Activated T-cell treated with anti-CD3 and anti-CD28 coated beads, Interleukin-2, amount 50 U/mL, for 72 hours (primary cell): ENCODE results near the gene NDFIP2. TPM values are rescaled to one million over a fixed set of nuclear protein-coding genes. Genes with fewer than 3 reads are reported as not detected.

Source experiments
- ATAC-seq, 2 donors: fragments of 150-1000 bp; cut with Tn5 transposase; replicated peaks in 1 of 2; 2 replicates each; pipeline ENCODE4 v1.10.0; 2021; ENCODE audit warnings: moderate library complexity in 2 of 2, mild to moderate bottlenecking in 1 of 2
- DNase-seq, 2 donors: peaks; one replicate each; pipeline ENCODE4 v3.0.0; 2021 to 2022; ENCODE audit warnings: mixed read lengths in 1 of 2
- H3K27ac Mint-ChIP-seq: one replicate; pipeline ENCODE4 v1.8.0; 2022; ENCODE audit warnings: mild to moderate bottlenecking, moderate library complexity, mixed read lengths
- H3K27me3 Mint-ChIP-seq: one replicate; pipeline ENCODE4 v1.8.0; 2022; ENCODE audit warnings: low read depth, mixed read lengths
- H3K36me3 Mint-ChIP-seq, 2 donors: one replicate each; pipeline ENCODE4 v1.8.0; 2022; ENCODE audit warnings: mixed read lengths in 2 of 2, mild to moderate bottlenecking in 1 of 2; ENCODE audit not compliant: insufficient read depth in 2 of 2
- H3K4me1 Mint-ChIP-seq: one replicate; pipeline ENCODE4 v1.8.0; 2022; ENCODE audit warnings: low read depth, mixed read lengths
- H3K4me3 Mint-ChIP-seq, 2 donors: one replicate each; pipeline ENCODE4 v1.8.0; 2022; ENCODE audit warnings: mild to moderate bottlenecking in 2 of 2, mixed read lengths in 2 of 2, moderate library complexity in 2 of 2
- H3K9me3 Mint-ChIP-seq, 2 donors: one replicate each; pipeline ENCODE4 v1.8.0; 2022; ENCODE audit warnings: mixed read lengths in 2 of 2
- total RNA-seq, 2 donors: library from RNA; stranded (reverse); gene quantifications; one replicate each; pipeline ENCODE4 v1.2.3, GENCODE V29; 2022

Gene NDFIP2
- total RNA-seq, 2 donors from 2014 or later = 114 to 124 TPM

GRCh38 chr13:79468402-79468801, 12.6 kb upstream of the NDFIP2 start:
- DNase-seq (no peak), ATAC-seq (no peak)
- Mint-ChIP-seq H3K36me3 (peaks cover 0 to 3% of the 10 kb centered on the region in 2 donors), H3K4me1 (peaks cover 20% of the 10 kb centered on the region), H3K27ac (no peak overlapping the region), H3K27me3 (no peaks in the 10 kb centered on the region), H3K9me3 (no peaks in the 10 kb centered on the region), H3K4me3 (no peak overlapping the region)

- no peak overlapping the region for H3K27ac Mint-ChIP-seq
- H3K27me3 Mint-ChIP-seq = no peaks in the 10 kb centered on the region
- peaks cover 16% of the 10 kb centered on the region for H3K4me1 Mint-ChIP-seq
- ATAC-seq (peak in 1 of 2 donors; percentile 15), DNase-seq (no peak)
- no peaks in the 10 kb centered on the region for H3K9me3 Mint-ChIP-seq
- no peak overlapping the region for H3K4me3 Mint-ChIP-seq
- H3K36me3 Mint-ChIP-seq = peaks cover 0 to 3% of the 10 kb centered on the region in 2 donors
Observed at GRCh38 chr13:79468819-79469218, 12.1 kb upstream of the NDFIP2 start.

- peaks cover 16% of the 10 kb centered on the region for H3K4me1 Mint-ChIP-seq
- H3K27me3 Mint-ChIP-seq = no peaks in the 10 kb centered on the region
- ATAC-seq = no peak
- peaks cover 1 to 4% of the 10 kb centered on the region in 2 donors for H3K9me3 Mint-ChIP-seq
- no peak overlapping the region for H3K27ac Mint-ChIP-seq
- H3K4me3 Mint-ChIP-seq = no peak overlapping the region
- peaks cover 2 to 8% of the 10 kb centered on the region in 2 donors for H3K36me3 Mint-ChIP-seq
- DNase-seq = no peak
Observed at GRCh38 chr13:79469608-79470007, 11.3 kb upstream of the NDFIP2 start.

- peaks cover 3 to 11% of the 10 kb centered on the region in 2 donors for H3K36me3 Mint-ChIP-seq
- no peak for DNase-seq
- no peak overlapping the region for H3K4me3 Mint-ChIP-seq
- ATAC-seq = no peak
- H3K27ac Mint-ChIP-seq = no peak overlapping the region
- H3K27me3 Mint-ChIP-seq = no peaks in the 10 kb centered on the region
- peaks cover 16% of the 10 kb centered on the region for H3K4me1 Mint-ChIP-seq
- H3K9me3 Mint-ChIP-seq = peaks cover 3 to 4% of the 10 kb centered on the region in 2 donors
Observed at GRCh38 chr13:79470666-79471065, 10.3 kb upstream of the NDFIP2 start.

- H3K27ac Mint-ChIP-seq = no peak overlapping the region
- ATAC-seq = no peak
- H3K4me1 Mint-ChIP-seq = peaks cover 22% of the 10 kb centered on the region
Observed at GRCh38 chr13:79475569-79475968, 5.4 kb upstream of the NDFIP2 start.

GRCh38 chr13:79477968-79478367, 3.0 kb upstream of the NDFIP2 start:
- ATAC-seq (no peak), DNase-seq (no peak)
- Mint-ChIP-seq H3K9me3 (peaks cover 3 to 4% of the 10 kb centered on the region in 2 donors), H3K27ac (no peak overlapping the region), H3K36me3 (peaks cover 8 to 13% of the 10 kb centered on the region in 2 donors), H3K4me1 (peaks cover 35% of the 10 kb centered on the region), H3K27me3 (no peaks in the 10 kb centered on the region), H3K4me3 (no peak overlapping the region)

More at GRCh38 chr13:79475569-79475968, 5.4 kb upstream of the NDFIP2 start:
- DNase-seq = no peak
- Mint-ChIP-seq H3K27me3 (no peaks in the 10 kb centered on the region), H3K9me3 (peaks cover 3 to 4% of the 10 kb centered on the region in 2 donors), H3K4me3 (no peak overlapping the region), H3K36me3 (peaks cover 3 to 9% of the 10 kb centered on the region in 2 donors)

- H3K36me3 Mint-ChIP-seq = peaks cover 6 to 8% of the 10 kb centered on the region in 2 donors
- no peaks in the 10 kb centered on the region for H3K27me3 Mint-ChIP-seq
- H3K4me3 Mint-ChIP-seq = peak overlapping the region; percentile 85 to 100
- ATAC-seq (peak; percentile 13 to 17), DNase-seq (no peak)
- H3K4me1 Mint-ChIP-seq = peaks cover 54% of the 10 kb centered on the region
- H3K9me3 Mint-ChIP-seq = no peaks in the 10 kb centered on the region
- H3K27ac Mint-ChIP-seq = peak overlapping the region; percentile 80
Observed at GRCh38 chr13:79479882-79480281, 1.1 kb upstream of the NDFIP2 start.

- Mint-ChIP-seq H3K4me3 (peak overlapping the region; percentile 85 to 100), H3K4me1 (peaks cover 72% of the 10 kb centered on the region), H3K27ac (peak overlapping the region; percentile 89), H3K9me3 (no peaks in the 10 kb centered on the region), H3K27me3 (no peaks in the 10 kb centered on the region), H3K36me3 (peaks cover 8 to 14% of the 10 kb centered on the region in 2 donors)
- ATAC-seq (peak; percentile 72 to 73), DNase-seq (peak; percentile 74 to 78)
Observed at GRCh38 chr13:79481685-79482052, 714 bp downstream of the NDFIP2 start.

GRCh38 chr13:79482281-79482970, 1.5 kb downstream of the NDFIP2 start:
- Mint-ChIP-seq H3K27me3 (no peaks in the 10 kb centered on the region), H3K4me3 (peak overlapping the region; percentile 85 to 100), H3K27ac (peak overlapping the region; percentile 89), H3K36me3 (peaks cover 8 to 14% of the 10 kb centered on the region in 2 donors), H3K4me1 (peaks cover 78% of the 10 kb centered on the region), H3K9me3 (no peaks in the 10 kb centered on the region)
- no peak for ATAC-seq
- no peak for DNase-seq

GRCh38 chr13:79483086-79483706, 2.2 kb downstream of the NDFIP2 start:
- DNase-seq (no peak), ATAC-seq (no peak)
- peak overlapping the region; percentile 85 to 100 for H3K4me3 Mint-ChIP-seq
- peaks cover 83% of the 10 kb centered on the region for H3K4me1 Mint-ChIP-seq
- peaks cover 8 to 14% of the 10 kb centered on the region in 2 donors for H3K36me3 Mint-ChIP-seq
- no peaks in the 10 kb centered on the region for H3K9me3 Mint-ChIP-seq
- no peaks in the 10 kb centered on the region for H3K27me3 Mint-ChIP-seq
- peak overlapping the region; percentile 89 for H3K27ac Mint-ChIP-seq

GRCh38 chr13:79485014-79485811, 4.3 kb downstream of the NDFIP2 start:
- ATAC-seq (peak in 1 of 2 donors; percentile 5), DNase-seq (no peak)
- peak overlapping the region; percentile 82 to 100 for H3K4me3 Mint-ChIP-seq
- H3K36me3 Mint-ChIP-seq = peaks cover 15 to 23% of the 10 kb centered on the region in 2 donors
- H3K9me3 Mint-ChIP-seq = peaks cover 2 to 3% of the 10 kb centered on the region in 2 donors
- peak overlapping the region; percentile 83 for H3K27ac Mint-ChIP-seq
- H3K4me1 Mint-ChIP-seq = peaks cover 88% of the 10 kb centered on the region
- no peaks in the 10 kb centered on the region for H3K27me3 Mint-ChIP-seq

GRCh38 chr13:79486433-79487188, 5.7 kb downstream of the NDFIP2 start:
- ATAC-seq = no peak
- Mint-ChIP-seq H3K4me3 (peak overlapping the region; percentile 66 to 84), H3K9me3 (peaks cover 2 to 3% of the 10 kb centered on the region in 2 donors), H3K27ac (peak overlapping the region; percentile 98), H3K36me3 (peaks cover 13 to 22% of the 10 kb centered on the region in 2 donors), H3K4me1 (peaks cover 86% of the 10 kb centered on the region), H3K27me3 (no peaks in the 10 kb centered on the region)
- no peak for DNase-seq
